Calu3 (cell line): ENCODE data around the gene RIOK2. TPM values are rescaled to one million over a fixed set of nuclear protein-coding genes. Genes with fewer than 3 reads are reported as not detected.

Experiments
- BruUV-seq: library from RNA; stranded (reverse); fragments of 400-500 nt; replicated peaks from 2 replicates; lab custom pipeline; 2021; lab: Mats Ljungman, UMichigan
- CTCF ChIA-PET: fragments of 300-600 bp; sonication (Branson Sonifier 250); formaldehyde crosslinking; loops from one replicate; lab custom pipeline; 2022; ENCODE audit warnings: antibody characterized with exemption; lab: Charles Lee
- DNase-seq: peaks from one replicate; pipeline ENCODE4 v3.0.0; 2022
- H3K27ac Mint-ChIP-seq: one replicate; pipeline ENCODE4 v1.8.0; 2022; ENCODE audit warnings: mixed read lengths; ENCODE audit not compliant: unreplicated experiment
- H3K27me3 Mint-ChIP-seq: one replicate; pipeline ENCODE4 v1.8.0; 2022; ENCODE audit warnings: mixed read lengths; ENCODE audit not compliant: unreplicated experiment
- H3K36me3 Mint-ChIP-seq: one replicate; pipeline ENCODE4 v1.8.0; 2022; ENCODE audit warnings: mild to moderate bottlenecking, moderate library complexity, mixed read lengths; ENCODE audit not compliant: insufficient read depth, unreplicated experiment
- H3K4me1 Mint-ChIP-seq: one replicate; pipeline ENCODE4 v1.8.0; 2022; ENCODE audit warnings: mild to moderate bottlenecking, low read depth, mixed read lengths; ENCODE audit not compliant: unreplicated experiment
- H3K4me3 Mint-ChIP-seq: one replicate; pipeline ENCODE4 v1.8.0; 2022; ENCODE audit warnings: mild to moderate bottlenecking, low read depth, moderate library complexity, mixed read lengths; ENCODE audit not compliant: unreplicated experiment
- H3K9me3 Mint-ChIP-seq: one replicate; pipeline ENCODE4 v1.8.0; 2022; ENCODE audit warnings: low read depth, mixed read lengths; ENCODE audit not compliant: unreplicated experiment
- CTCF ChIP-seq: fragments of 200-600 bp; IDR thresholded peaks from one replicate; pipeline ENCODE4 v1.8.0; 2022; ENCODE audit warnings: antibody characterized with exemption; ENCODE audit not compliant: unreplicated experiment
- intact Hi-C: fragments of 100-400 bp; cut with micrococcal nuclease; formaldehyde crosslinking; loops from one replicate; pipeline ENCODE4 v1.10.0; 2022; ENCODE audit not compliant: unreplicated experiment
- total RNA-seq: library from RNA; stranded (reverse); gene quantifications from 2 replicates; pipeline ENCODE4 v1.2.3, GENCODE V29; 2022

The RIOK2 gene
- total RNA-seq, 1 experiment from 2014 or later, result 28.6 TPM

- TF ChIP-seq CTCF, result no peak
- no peaks in the 10 kb centered on the region for H3K36me3 Mint-ChIP-seq
- H3K27ac Mint-ChIP-seq, result no peak overlapping the region
- H3K4me1 Mint-ChIP-seq, result peaks cover 24% of the 10 kb centered on the region
- no peaks in the 10 kb centered on the region for H3K27me3 Mint-ChIP-seq
- DNase-seq, result peak; percentile 34
- CTCF ChIA-PET, result no interaction called here
- intact Hi-C loops, result no loop called here
- no peaks in the 10 kb centered on the region for H3K9me3 Mint-ChIP-seq
- no peak overlapping the region for H3K4me3 Mint-ChIP-seq
- no TSS peak for BruUV-seq
These were observed 46.1 kb upstream of the RIOK2 start for GRCh38 chr5:97229196-97229595.

- CTCF ChIA-PET, result interaction anchor here (0.7 kb wide), 1 partner anchor 1823 kb away, joined by 3 read pairs; no protein-coding TSS in a partner anchor
- no peaks in the 10 kb centered on the region for H3K9me3 Mint-ChIP-seq
These were observed 42.2 kb upstream of the RIOK2 start for GRCh38 chr5:97225222-97225621.

GRCh38 chr5:97224112-97224750 is 41.2 kb upstream of the RIOK2 start:
- no peaks in the 10 kb centered on the region for H3K9me3 Mint-ChIP-seq
- H3K4me1 Mint-ChIP-seq, result peaks cover 12% of the 10 kb centered on the region
- BruUV-seq, result no TSS peak
- no peak overlapping the region for H3K4me3 Mint-ChIP-seq
- no peak for DNase-seq
- CTCF ChIA-PET, result no interaction called here
- TF ChIP-seq CTCF, result no peak
- intact Hi-C loops, result loop anchor here (5.0 kb wide), 1 partner anchor 42 kb away; the partner anchor contains the start of gene RIOK2
- no peaks in the 10 kb centered on the region for H3K27me3 Mint-ChIP-seq
- H3K36me3 Mint-ChIP-seq, result no peaks in the 10 kb centered on the region
- no peak overlapping the region for H3K27ac Mint-ChIP-seq

More at GRCh38 chr5:97225222-97225621, 42.2 kb upstream of the RIOK2 start:
- TF ChIP-seq CTCF, result no peak
- Mint-ChIP-seq H3K4me3 (no peak overlapping the region), H3K4me1 (peaks cover 22% of the 10 kb centered on the region), H3K36me3 (no peaks in the 10 kb centered on the region), H3K27me3 (no peaks in the 10 kb centered on the region), H3K27ac (no peak overlapping the region)
- DNase-seq, result no peak
- no TSS peak for BruUV-seq
- intact Hi-C loops, result no loop called here

GRCh38 chr5:97223596-97223995 is 40.5 kb upstream of the RIOK2 start:
- no peaks in the 10 kb centered on the region for H3K9me3 Mint-ChIP-seq
- intact Hi-C loops, result loop anchor here (5.0 kb wide), 1 partner anchor 41 kb away; the partner anchor contains the start of gene RIOK2
- no TSS peak for BruUV-seq
- H3K4me1 Mint-ChIP-seq, result peaks cover 6% of the 10 kb centered on the region
- DNase-seq, result no peak
- TF ChIP-seq CTCF, result no peak
- no peak overlapping the region for H3K4me3 Mint-ChIP-seq
- H3K27ac Mint-ChIP-seq, result no peak overlapping the region
- no peaks in the 10 kb centered on the region for H3K27me3 Mint-ChIP-seq
- no peaks in the 10 kb centered on the region for H3K36me3 Mint-ChIP-seq
- CTCF ChIA-PET, result no interaction called here
